WTC11 (cell line): ENCODE measurements around the gene B3GALT4.

Experiments used
- CTCF ChIP-seq: fragments of 200-600 bp; IDR thresholded peaks from 2 replicates; pipeline ENCODE4 v1.8.0; 2022; ENCODE audit warnings: antibody characterized with exemption
- FOXP4 ChIP-seq: sonication (generic); formaldehyde crosslinking; IDR thresholded peaks from 2 replicates; pipeline ENCODE4 v1.8.0; 2022; ENCODE audit warnings: mild to moderate bottlenecking, missing genetic modification reagents
- GTF2I ChIP-seq: fragments of 250-450 bp; sonication (Bioruptor Pico); conservative IDR thresholded peaks from 2 replicates; pipeline ENCODE4 v1.4.0; 2021; ENCODE audit warnings: mild to moderate bottlenecking
- IRF1 ChIP-seq: sonication (generic); formaldehyde crosslinking; IDR thresholded peaks from 2 replicates; pipeline ENCODE4 v1.8.0; 2023; ENCODE audit warnings: missing genetic modification reagents
- MAX ChIP-seq: sonication (generic); formaldehyde crosslinking; IDR thresholded peaks from 2 replicates; pipeline ENCODE4 v1.8.0; 2022; ENCODE audit warnings: mild to moderate bottlenecking, missing genetic modification reagents
- NR2C2 ChIP-seq: sonication (generic); formaldehyde crosslinking; IDR thresholded peaks from 2 replicates; pipeline ENCODE4 v1.8.0; 2022; ENCODE audit warnings: mild to moderate bottlenecking, missing genetic modification reagents
- ZNF232 ChIP-seq: sonication (generic); formaldehyde crosslinking; IDR thresholded peaks from 2 replicates; pipeline ENCODE4 v1.8.0; 2022; ENCODE audit warnings: mild to moderate bottlenecking, missing genetic modification reagents
- TF ChIP-seq, protein P1 (sequence below): sonication (generic); formaldehyde crosslinking; IDR thresholded peaks from 2 replicates; pipeline ENCODE4 v1.8.1; 2022; ENCODE audit warnings: low read depth, missing genetic modification reagents, borderline replicate concordance
- TF ChIP-seq, protein P2 (sequence below): sonication (generic); formaldehyde crosslinking; IDR thresholded peaks from 2 replicates; pipeline ENCODE4 v1.8.0; 2023; ENCODE audit warnings: mild to moderate bottlenecking, missing genetic modification reagents

GRCh38 chr6:33237741-33238140 lies 39.2 kb upstream of the B3GALT4 start:
- TF ChIP-seq CTCF, result no peak
- no peak for TF ChIP-seq ZNF232 (CRISPR knock-in tag)
- no peak for TF ChIP-seq NR2C2 (CRISPR knock-in tag)
- TF ChIP-seq, protein P1, sequence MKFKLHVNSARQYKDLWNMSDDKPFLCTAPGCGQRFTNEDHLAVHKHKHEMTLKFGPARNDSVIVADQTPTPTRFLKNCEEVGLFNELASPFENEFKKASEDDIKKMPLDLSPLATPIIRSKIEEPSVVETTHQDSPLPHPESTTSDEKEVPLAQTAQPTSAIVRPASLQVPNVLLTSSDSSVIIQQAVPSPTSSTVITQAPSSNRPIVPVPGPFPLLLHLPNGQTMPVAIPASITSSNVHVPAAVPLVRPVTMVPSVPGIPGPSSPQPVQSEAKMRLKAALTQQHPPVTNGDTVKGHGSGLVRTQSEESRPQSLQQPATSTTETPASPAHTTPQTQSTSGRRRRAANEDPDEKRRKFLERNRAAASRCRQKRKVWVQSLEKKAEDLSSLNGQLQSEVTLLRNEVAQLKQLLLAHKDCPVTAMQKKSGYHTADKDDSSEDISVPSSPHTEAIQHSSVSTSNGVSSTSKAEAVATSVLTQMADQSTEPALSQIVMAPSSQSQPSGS (CRISPR knock-in tag), result no peak
- TF ChIP-seq MAX, result no peak
- no peak for TF ChIP-seq GTF2I (CRISPR knock-in tag)
- TF ChIP-seq IRF1, result no peak
- TF ChIP-seq, protein P2, sequence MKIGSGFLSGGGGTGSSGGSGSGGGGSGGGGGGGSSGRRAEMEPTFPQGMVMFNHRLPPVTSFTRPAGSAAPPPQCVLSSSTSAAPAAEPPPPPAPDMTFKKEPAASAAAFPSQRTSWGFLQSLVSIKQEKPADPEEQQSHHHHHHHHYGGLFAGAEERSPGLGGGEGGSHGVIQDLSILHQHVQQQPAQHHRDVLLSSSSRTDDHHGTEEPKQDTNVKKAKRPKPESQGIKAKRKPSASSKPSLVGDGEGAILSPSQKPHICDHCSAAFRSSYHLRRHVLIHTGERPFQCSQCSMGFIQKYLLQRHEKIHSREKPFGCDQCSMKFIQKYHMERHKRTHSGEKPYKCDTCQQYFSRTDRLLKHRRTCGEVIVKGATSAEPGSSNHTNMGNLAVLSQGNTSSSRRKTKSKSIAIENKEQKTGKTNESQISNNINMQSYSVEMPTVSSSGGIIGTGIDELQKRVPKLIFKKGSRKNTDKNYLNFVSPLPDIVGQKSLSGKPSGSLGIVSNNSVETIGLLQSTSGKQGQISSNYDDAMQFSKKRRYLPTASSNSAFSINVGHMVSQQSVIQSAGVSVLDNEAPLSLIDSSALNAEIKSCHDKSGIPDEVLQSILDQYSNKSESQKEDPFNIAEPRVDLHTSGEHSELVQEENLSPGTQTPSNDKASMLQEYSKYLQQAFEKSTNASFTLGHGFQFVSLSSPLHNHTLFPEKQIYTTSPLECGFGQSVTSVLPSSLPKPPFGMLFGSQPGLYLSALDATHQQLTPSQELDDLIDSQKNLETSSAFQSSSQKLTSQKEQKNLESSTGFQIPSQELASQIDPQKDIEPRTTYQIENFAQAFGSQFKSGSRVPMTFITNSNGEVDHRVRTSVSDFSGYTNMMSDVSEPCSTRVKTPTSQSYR (CRISPR knock-in tag), result no peak
- no peak for TF ChIP-seq FOXP4
